Parathyroid adenoma (tissue), 2 donors: ENCODE data around the gene HOXA13.

ENCODE experiments used
- H2AFZ ChIP-seq: fragments of 300-600 bp; sonication (generic); one replicate; pipeline ENCODE4 v1.7.0; 2017; ENCODE audit warnings: antibody characterized with exemption, mild to moderate bottlenecking
- H3K27ac ChIP-seq: fragments of 300-600 bp; sonication (generic); one replicate; pipeline ENCODE4 v1.7.0; 2017
- H3K27me3 ChIP-seq: fragments of 300-600 bp; sonication (generic); one replicate; pipeline ENCODE4 v1.7.0; 2017; ENCODE audit warnings: low read length; ENCODE audit not compliant: control insufficient read depth, insufficient read depth
- H3K36me3 ChIP-seq: fragments of 300-600 bp; sonication (generic); one replicate; pipeline ENCODE4 v1.7.0; 2017; ENCODE audit warnings: low read length; ENCODE audit not compliant: control insufficient read depth, insufficient read depth
- H3K4me1 ChIP-seq: fragments of 300-600 bp; sonication (generic); one replicate; pipeline ENCODE4 v1.7.0; 2017; ENCODE audit warnings: control low read depth
- H3K4me2 ChIP-seq: fragments of 300-600 bp; sonication (generic); one replicate; pipeline ENCODE4 v1.7.0; 2017; ENCODE audit warnings: low read length
- H3K4me3 ChIP-seq: fragments of 300-600 bp; sonication (generic); one replicate; pipeline ENCODE4 v1.7.0; 2017; ENCODE audit warnings: low read depth, low read length
- H3K79me2 ChIP-seq: fragments of 300-600 bp; sonication (generic); one replicate; pipeline ENCODE4 v1.7.0; 2017; ENCODE audit warnings: control low read depth
- H3K9ac ChIP-seq: fragments of 300-600 bp; sonication (generic); one replicate; pipeline ENCODE4 v1.7.0; 2017; ENCODE audit warnings: mild to moderate bottlenecking
- H3K9me3 ChIP-seq: fragments of 300-600 bp; sonication (generic); one replicate; pipeline ENCODE4 v1.7.0; 2017; ENCODE audit warnings: low read length; ENCODE audit not compliant: control insufficient read depth
- TF ChIP-seq, protein P1 (sequence below): fragments of 300-600 bp; sonication (generic); IDR thresholded peaks from one replicate; pipeline ENCODE4 v1.7.0; 2017; ENCODE audit warnings: antibody characterized with exemption, mild to moderate bottlenecking
- donor health status: primary hyperparathyroidism.

The HOXA13 gene

GRCh38 chr7:27185854-27186667, 13.8 kb downstream of the HOXA13 start:
- Histone ChIP-seq H3K79me2 (no peaks in the 10 kb centered on the region), H3K4me1 (no peaks in the 10 kb centered on the region), H3K4me2 (no peak overlapping the region), H3K9me3 (no peaks in the 10 kb centered on the region), H2AFZ (no peak overlapping the region), H3K36me3 (no peaks in the 10 kb centered on the region), H3K9ac (no peak overlapping the region), H3K27ac (no peak overlapping the region), H3K4me3 (no peak overlapping the region), H3K27me3 (peaks cover 46% of the 10 kb centered on the region)
- TF ChIP-seq, protein P1, sequence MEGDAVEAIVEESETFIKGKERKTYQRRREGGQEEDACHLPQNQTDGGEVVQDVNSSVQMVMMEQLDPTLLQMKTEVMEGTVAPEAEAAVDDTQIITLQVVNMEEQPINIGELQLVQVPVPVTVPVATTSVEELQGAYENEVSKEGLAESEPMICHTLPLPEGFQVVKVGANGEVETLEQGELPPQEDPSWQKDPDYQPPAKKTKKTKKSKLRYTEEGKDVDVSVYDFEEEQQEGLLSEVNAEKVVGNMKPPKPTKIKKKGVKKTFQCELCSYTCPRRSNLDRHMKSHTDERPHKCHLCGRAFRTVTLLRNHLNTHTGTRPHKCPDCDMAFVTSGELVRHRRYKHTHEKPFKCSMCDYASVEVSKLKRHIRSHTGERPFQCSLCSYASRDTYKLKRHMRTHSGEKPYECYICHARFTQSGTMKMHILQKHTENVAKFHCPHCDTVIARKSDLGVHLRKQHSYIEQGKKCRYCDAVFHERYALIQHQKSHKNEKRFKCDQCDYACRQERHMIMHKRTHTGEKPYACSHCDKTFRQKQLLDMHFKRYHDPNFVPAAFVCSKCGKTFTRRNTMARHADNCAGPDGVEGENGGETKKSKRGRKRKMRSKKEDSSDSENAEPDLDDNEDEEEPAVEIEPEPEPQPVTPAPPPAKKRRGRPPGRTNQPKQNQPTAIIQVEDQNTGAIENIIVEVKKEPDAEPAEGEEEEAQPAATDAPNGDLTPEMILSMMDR: no peak

DNA sequence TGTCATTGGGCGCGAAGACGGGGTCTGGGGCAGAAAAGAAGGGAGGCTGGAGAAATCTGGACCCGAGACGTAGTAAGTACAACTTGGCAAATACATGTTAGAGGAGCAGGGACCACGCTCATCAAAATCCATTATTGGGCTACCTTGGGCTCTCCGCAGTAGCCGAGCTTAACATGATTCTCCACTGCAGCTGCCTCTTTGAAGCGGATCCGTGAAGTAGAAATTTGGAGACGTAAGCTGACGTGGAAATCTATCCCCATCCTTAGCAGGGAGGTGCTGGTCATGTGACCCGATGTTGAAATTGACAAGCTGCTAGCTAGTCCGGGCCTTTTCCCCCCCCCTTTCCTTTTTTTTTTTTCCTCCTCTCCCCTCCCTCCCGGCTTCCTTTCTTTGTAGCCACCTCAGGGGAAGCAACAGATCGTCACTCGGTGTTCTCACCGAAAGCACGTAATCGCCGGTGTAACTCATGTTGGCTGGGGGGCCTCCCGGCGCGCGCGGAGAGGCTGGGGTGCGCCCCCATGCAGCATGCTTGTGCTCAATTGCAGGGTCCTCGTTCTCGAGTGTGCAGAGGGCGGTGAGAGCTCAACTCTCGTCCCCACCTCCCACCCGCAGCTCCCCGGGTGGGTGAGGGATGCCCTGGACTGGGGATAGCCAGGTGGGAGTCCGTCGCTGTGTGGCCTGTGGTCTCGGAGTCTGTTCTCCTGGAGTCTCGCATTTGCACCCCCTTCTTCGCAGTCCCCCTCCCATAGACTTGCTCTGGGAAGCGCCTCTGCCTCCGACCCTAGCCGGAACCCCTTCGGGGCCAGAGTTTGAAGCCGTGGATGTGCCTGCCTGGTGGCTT, 14.7 kb downstream of the HOXA13 start, which contains the start of gene HOXA11:
Gene HOXA11, minus strand, starts transcription at position 220 of the 841 bp plus-strand sequence. Its CDS starts 88 bp downstream, at position 132.
- H3K4me3 ChIP-seq: no peak within 1 kb of the TSS
- no peaks in the 10 kb centered on the region for H3K4me1 ChIP-seq
- no peak within 1 kb of the TSS for H2AFZ ChIP-seq
- H3K27ac ChIP-seq: no peak within 1 kb of the TSS
- peaks cover 42% of the 10 kb centered on the region for H3K27me3 ChIP-seq
- no peaks in the 10 kb centered on the region for H3K79me2 ChIP-seq
- H3K4me2 ChIP-seq: no peak within 1 kb of the TSS
- H3K36me3 ChIP-seq: no peaks in the 10 kb centered on the region
- no peak within 1 kb of the TSS for H3K9ac ChIP-seq
- TF ChIP-seq, protein P1: no peak
- H3K9me3 ChIP-seq: no peaks in the 10 kb centered on the region

DNA sequence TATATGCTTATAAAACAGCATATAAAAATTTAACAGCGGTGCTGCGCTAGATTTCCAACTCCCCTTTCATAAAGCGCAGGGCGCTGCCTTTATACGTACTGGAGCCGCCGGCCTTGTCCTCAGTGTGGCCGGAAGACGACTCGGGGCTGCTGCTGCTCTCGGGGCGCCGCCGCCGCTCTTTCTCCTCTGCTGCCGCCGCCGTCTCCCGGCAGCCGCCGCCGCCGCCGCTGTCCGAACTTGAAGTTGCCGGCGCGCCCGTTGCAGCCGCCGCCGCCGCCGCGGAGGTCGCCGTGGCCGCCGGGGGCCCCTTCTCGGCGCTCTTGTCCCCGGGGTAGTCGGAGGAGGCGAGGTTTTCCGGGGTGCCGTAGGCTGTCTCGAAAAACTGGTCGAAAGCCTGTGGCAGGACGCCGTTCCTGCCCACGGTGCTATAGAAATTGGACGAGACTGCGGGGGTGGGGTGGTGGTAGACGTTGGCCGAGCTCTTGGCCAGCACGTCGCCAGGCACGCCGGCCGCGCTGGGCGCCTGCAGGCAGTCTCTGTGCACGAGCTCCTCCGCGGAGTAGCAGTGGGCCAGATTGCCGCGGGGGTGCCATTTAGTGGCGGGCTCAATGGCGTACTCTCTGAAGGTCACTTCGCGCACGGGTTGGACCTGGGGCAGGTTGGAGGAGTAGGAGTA, 15.4 kb downstream of the HOXA13 start:
- H3K9me3 ChIP-seq: no peaks in the 10 kb centered on the region

GRCh38 chr7:27183682-27184336, 16.1 kb downstream of the HOXA13 start:
- H3K27me3 ChIP-seq: peaks cover 40% of the 10 kb centered on the region
- no peak overlapping the region for H3K27ac ChIP-seq
- H3K4me3 ChIP-seq: no peak overlapping the region
- H3K4me1 ChIP-seq: no peaks in the 10 kb centered on the region
- H3K4me2 ChIP-seq: no peak overlapping the region
- TF ChIP-seq, protein P1: no peak
- H3K79me2 ChIP-seq: no peaks in the 10 kb centered on the region
- H2AFZ ChIP-seq: no peak overlapping the region
- H3K36me3 ChIP-seq: no peaks in the 10 kb centered on the region
- no peak overlapping the region for H3K9ac ChIP-seq
- no peaks in the 10 kb centered on the region for H3K9me3 ChIP-seq

More for the DNA sequence above, 15.4 kb downstream of the HOXA13 start:
- Histone ChIP-seq H2AFZ (no peak overlapping the region), H3K4me2 (no peak overlapping the region), H3K36me3 (no peaks in the 10 kb centered on the region), H3K79me2 (no peaks in the 10 kb centered on the region), H3K9ac (no peak overlapping the region), H3K4me1 (no peaks in the 10 kb centered on the region), H3K4me3 (no peak overlapping the region), H3K27me3 (peaks cover 40% of the 10 kb centered on the region), H3K27ac (no peak overlapping the region)
- TF ChIP-seq, protein P1: no peak
